IMR-90 (cell line): Measurements from ENCODE around the gene SPACA7. TPM values are rescaled to one million over a fixed set of nuclear protein-coding genes. Genes with fewer than 3 reads are reported as not detected.

Experiments
- ATAC-seq: fragments of 200-7000 bp; cut with Tn5 transposase; 2 replicates; pipeline ENCODE4 v1.9.1; 2020; ENCODE audit warnings: low read depth, mild to moderate bottlenecking, moderate library complexity
- BruUV-seq: library from RNA; stranded (reverse); fragments of 400-500 nt; replicated peaks from 2 replicates; lab custom pipeline; 2021; lab: Mats Ljungman, UMichigan
- CTCF ChIA-PET: fragments of 300-600 bp; formaldehyde crosslinking; extraction: SDS; loops from one replicate; lab custom pipeline; 2021; ENCODE audit warnings: antibody characterized with exemption; lab: Yijun Ruan, JAX
- POLR2A ChIA-PET: fragments of 300-600 bp; sonication (Branson Sonifier 250); formaldehyde crosslinking; loops from one replicate; lab custom pipeline; 2022; ENCODE audit warnings: antibody characterized with exemption; ENCODE audit not compliant: unreplicated experiment; lab: Charles Lee
- DNase-seq: peaks from one replicate; pipeline ENCODE4 v3.0.0; 2013
- H2AFZ ChIP-seq: replicated peaks from 2 replicates; pipeline ENCODE3; 2013; ENCODE audit warnings: low read length, mild to moderate bottlenecking; ENCODE audit not compliant: poor library complexity
- H2AK5ac ChIP-seq: 2 replicates; pipeline ENCODE4 v1.6.1; 2013; ENCODE audit warnings: low read depth, low read length, inconsistent platforms
- H2AK9ac ChIP-seq: replicated peaks from 2 replicates; pipeline ENCODE3; 2013; ENCODE audit warnings: mild to moderate bottlenecking, low read depth, low read length, moderate library complexity; ENCODE audit not compliant: poor library complexity
- H2BK120ac ChIP-seq: 2 replicates; pipeline ENCODE4 v1.6.1; 2013; ENCODE audit warnings: low read depth, low read length, inconsistent platforms
- H2BK15ac ChIP-seq: 3 replicates; pipeline ENCODE4 v1.6.1; 2013; ENCODE audit warnings: low read depth, low read length, inconsistent platforms
- H2BK20ac ChIP-seq: 2 replicates; pipeline ENCODE4 v1.6.1; 2013; ENCODE audit warnings: low read depth, mild to moderate bottlenecking, inconsistent platforms, low read length, moderate library complexity
- H2BK5ac ChIP-seq: 2 replicates; pipeline ENCODE4 v1.6.1; 2013; ENCODE audit warnings: mild to moderate bottlenecking, low read depth, low read length, inconsistent platforms; ENCODE audit not compliant: poor library complexity, severe bottlenecking
- H3K14ac ChIP-seq: replicated peaks from 2 replicates; pipeline ENCODE4 v1.6.1; 2013; ENCODE audit warnings: low read depth, low read length, inconsistent platforms
- H3K18ac ChIP-seq: 2 replicates; pipeline ENCODE4 v1.6.1; 2013; ENCODE audit warnings: low read depth, low read length, control low read depth
- H3K23ac ChIP-seq: 2 replicates; pipeline ENCODE4 v1.6.1; 2013; ENCODE audit warnings: low read depth, low read length, inconsistent platforms
- H3K27ac ChIP-seq: 2 replicates; pipeline ENCODE4 v1.5.1; 2013; ENCODE audit warnings: mild to moderate bottlenecking, control low read depth, low read length; ENCODE audit not compliant: insufficient read depth
- H3K27me3 ChIP-seq: 2 replicates; pipeline ENCODE4 v1.6.1; 2013; ENCODE audit warnings: low read length; ENCODE audit not compliant: control insufficient read depth, insufficient read depth
- H3K36me3 ChIP-seq: 2 replicates; pipeline ENCODE4 v1.6.1; 2013; ENCODE audit warnings: low read length, mixed read lengths; ENCODE audit not compliant: control insufficient read depth, insufficient read depth
- H3K4ac ChIP-seq: 2 replicates; pipeline ENCODE4 v1.6.1; 2013; ENCODE audit warnings: low read depth, low read length, inconsistent platforms
- H3K4me1 ChIP-seq: 2 replicates; pipeline ENCODE4 v1.6.1; 2013; ENCODE audit warnings: low read length, mixed read lengths; ENCODE audit not compliant: control insufficient read depth, insufficient read depth
- H3K4me2 ChIP-seq: 2 replicates; pipeline ENCODE4 v1.6.1; 2013; ENCODE audit warnings: low read depth, mild to moderate bottlenecking, control low read depth, low read length, moderate library complexity
- H3K4me3 ChIP-seq: 2 replicates; pipeline ENCODE4 v1.5.1; 2013; ENCODE audit warnings: low read depth, mild to moderate bottlenecking, control low read depth, low read length, moderate library complexity; ENCODE audit not compliant: insufficient read depth
- H3K56ac ChIP-seq: 2 replicates; pipeline ENCODE4 v1.6.1; 2013; ENCODE audit warnings: low read length, inconsistent platforms; ENCODE audit not compliant: insufficient read depth; ENCODE audit errors: extremely low read depth
- H3K79me1 ChIP-seq, 2 experiments: 2 replicates each; pipeline ENCODE4 v1.6.1; 2013; ENCODE audit warnings: low read length in 2 of 2, inconsistent platforms in 1 of 2, low read depth in 1 of 2
- H3K9ac ChIP-seq: 2 replicates; pipeline ENCODE4 v1.6.1; 2013; ENCODE audit warnings: low read depth, low read length, control low read depth
- H3K9me1 ChIP-seq: 2 replicates; pipeline ENCODE4 v1.6.1; 2013; ENCODE audit warnings: low read length, inconsistent platforms; ENCODE audit not compliant: insufficient read depth
- H3K9me3 ChIP-seq: 2 replicates; pipeline ENCODE4 v1.6.1; 2013; ENCODE audit warnings: low read length; ENCODE audit not compliant: control insufficient read depth, insufficient read depth
- H4K20me1 ChIP-seq: 2 replicates; pipeline ENCODE4 v1.6.1; 2013; ENCODE audit warnings: low read length, inconsistent platforms; ENCODE audit not compliant: insufficient read depth
- H4K5ac ChIP-seq: 2 replicates; pipeline ENCODE4 v1.6.1; 2013; ENCODE audit warnings: mild to moderate bottlenecking, low read depth, low read length, control low read depth
- H4K8ac ChIP-seq, 2 experiments: 2 replicates each; pipeline ENCODE4 v1.6.1; 2013; ENCODE audit warnings: low read depth in 2 of 2, low read length in 2 of 2, control low read depth in 1 of 2, inconsistent platforms in 1 of 2
- H4K91ac ChIP-seq: 2 replicates; pipeline ENCODE4 v1.6.1; 2013; ENCODE audit warnings: low read depth, low read length, inconsistent platforms; ENCODE audit not compliant: insufficient read depth
- BHLHE40 ChIP-seq: fragments of 150-350 bp; IDR thresholded peaks from 2 replicates; pipeline ENCODE4 v1.6.1; 2016; ENCODE audit warnings: mild to moderate bottlenecking, low read depth, low read length
- CEBPB ChIP-seq: IDR thresholded peaks from 2 replicates; pipeline ENCODE4 v1.6.1; 2012; ENCODE audit warnings: low read depth, low read length, improper control_type of control experiment
- CHD1 ChIP-seq: IDR thresholded peaks from 2 replicates; pipeline ENCODE4 v1.6.1; 2012; ENCODE audit warnings: low read depth, low read length, improper control_type of control experiment
- FOS ChIP-seq: fragments of 150-350 bp; IDR thresholded peaks from 2 replicates; pipeline ENCODE4 v1.6.1; 2016; ENCODE audit warnings: low read depth, low read length
- MAZ ChIP-seq: IDR thresholded peaks from 2 replicates; pipeline ENCODE4 v1.6.1; 2012; ENCODE audit warnings: low read depth, mild to moderate bottlenecking, low read length, improper control_type of control experiment, moderate library complexity, borderline replicate concordance
- MXI1 ChIP-seq: IDR thresholded peaks from 2 replicates; pipeline ENCODE4 v1.6.1; 2012; ENCODE audit warnings: low read depth, mild to moderate bottlenecking, low read length, moderate library complexity, borderline replicate concordance
- NFE2L2 ChIP-seq: fragments of 150-350 bp; IDR thresholded peaks from 2 replicates; pipeline ENCODE4 v1.6.1; 2016; ENCODE audit warnings: low read depth, mild to moderate bottlenecking, low read length
- POLR2A ChIP-seq: IDR thresholded peaks from 2 replicates; pipeline ENCODE4 v1.6.1; 2012; ENCODE audit warnings: mild to moderate bottlenecking, low read depth, low read length
- RAD21 ChIP-seq: IDR thresholded peaks from 2 replicates; pipeline ENCODE4 v1.6.1; 2012; ENCODE audit warnings: low read length, improper control_type of control experiment
- RCOR1 ChIP-seq: IDR thresholded peaks from 2 replicates; pipeline ENCODE4 v1.6.1; 2012; ENCODE audit warnings: mild to moderate bottlenecking, low read length, improper control_type of control experiment; ENCODE audit not compliant: insufficient replicate concordance
- RFX5 ChIP-seq: IDR thresholded peaks from 2 replicates; pipeline ENCODE4 v1.8.0; 2012; ENCODE audit warnings: low read depth, mild to moderate bottlenecking, low read length, moderate library complexity
- SMC3 ChIP-seq: fragments of 150-350 bp; IDR thresholded peaks from 2 replicates; pipeline ENCODE4 v1.6.1; 2016; ENCODE audit warnings: low read depth, mild to moderate bottlenecking, antibody characterized with exemption, low read length, moderate library complexity
- USF2 ChIP-seq: fragments of 150-350 bp; IDR thresholded peaks from 2 replicates; pipeline ENCODE4 v1.6.1; 2017; ENCODE audit warnings: mild to moderate bottlenecking, antibody characterized with exemption, low read length, low read depth
- WGBS, 2 experiments: methylation state at CpG; one replicate each; pipeline versions ENCODE4 v1.1.5 to v1.1.7; 2013; ENCODE audit warnings: missing lambda C conversion rate in 2 of 2; ENCODE audit not compliant: insufficient read length in 1 of 2; ENCODE audit errors: extremely low coverage in 2 of 2; 5-methylcytosine and 5-hydroxymethylcytosine counted together
- dilution Hi-C: fragments of 300-500 bp; cut with HindIII; formaldehyde crosslinking; loops from one replicate; pipeline ENCODE4 v1.14.3; 2018; ENCODE audit warnings: low sequenced_read_pairs; ENCODE audit not compliant: unreplicated experiment
- in situ Hi-C: fragments of 300-500 bp; cut with MboI; formaldehyde crosslinking; loops from 3 replicates; pipeline ENCODE4 v1.14.3; 2019; ENCODE audit warnings: low sequenced_read_pairs, inconsistent platforms, mixed read lengths
- intact Hi-C: fragments of 100-400 bp; cut with micrococcal nuclease; formaldehyde crosslinking; loops from 2 replicates; pipeline ENCODE4 v1.10.0; 2022
- polyA plus RNA-seq, 3 experiments: library from polyadenylated mRNA; depleted of rRNA; stranded (reverse); fragments of >200 nt; gene quantifications; 2 replicates each; pipeline ENCODE4 v1.2.3, GENCODE V29; 2012; ENCODE audit warnings: low replicate concordance in 1 of 3
- total RNA-seq: library from RNA; depleted of rRNA; stranded (reverse); fragments of >200 nt; gene quantifications from 2 replicates; pipeline ENCODE4 v1.2.3, GENCODE V29; 2012
- TF ChIP-seq, protein P1 (sequence below): fragments of 150-350 bp; IDR thresholded peaks from 2 replicates; pipeline ENCODE4 v1.6.1; 2016; ENCODE audit warnings: low read depth, mild to moderate bottlenecking, low read length, moderate library complexity, borderline replicate concordance

SPACA7 gene
- total and polyA plus RNA-seq, 2 of the 4 experiments (the other 2 are of a cell fraction) = not detected

- Histone ChIP-seq H2AK5ac (no peak overlapping the region), H3K27me3 (no peaks in the 10 kb centered on the region), H3K18ac (no peak overlapping the region), H3K79me1 (no peaks in the 10 kb centered on the region), H3K9ac (no peak overlapping the region), H2AK9ac (no peak overlapping the region), H2BK15ac (no peak overlapping the region), H3K4me1 (0 out of 2 replicates have a peak, but pooled peaks cover 2% of the 10 kb centered on the region), H4K5ac (no peak overlapping the region), H2BK5ac (no peak overlapping the region), H3K23ac (no peak overlapping the region), H3K36me3 (peaks cover 1% of the 10 kb centered on the region; the same call in 1 of the 2 replicates), H3K56ac (no peak overlapping the region), H4K20me1 (no peaks in the 10 kb centered on the region), H3K4me2 (no peak overlapping the region), H2AFZ (no peak overlapping the region), H2BK20ac (no peak overlapping the region), H2BK120ac (no peak overlapping the region), H3K9me3 (no peaks in the 10 kb centered on the region), H3K4ac (no peak overlapping the region), H3K4me3 (no peak overlapping the region), H3K14ac (no peak overlapping the region), H4K91ac (no peak overlapping the region), H4K8ac (no peak overlapping the region), H3K27ac (no peak overlapping the region), H3K9me1 (no peaks in the 10 kb centered on the region; the same call in 1 of the 2 replicates)
- WGBS, 2 experiments = no CpG with 5 or more reads among the region's 7 CpGs
- intact Hi-C loops (no loop called here), in situ Hi-C loops (no loop called here), dilution Hi-C loops (no loop called here)
- CTCF ChIA-PET = no interaction called here
- ATAC-seq (no peak), DNase-seq (no peak)
- POLR2A ChIA-PET = no interaction called here
- BruUV-seq = no TSS peak
- TF ChIP-seq CHD1 (no peak), RCOR1 (no peak), SMC3 (no peak), FOS (no peak), CEBPB (no peak), MAZ (no peak), RAD21 (no peak), RFX5 (no peak), USF2 (no peak), BHLHE40 (no peak), NFE2L2 (no peak), MXI1 (no peak), POLR2A (no peak)
- TF ChIP-seq, protein P1, sequence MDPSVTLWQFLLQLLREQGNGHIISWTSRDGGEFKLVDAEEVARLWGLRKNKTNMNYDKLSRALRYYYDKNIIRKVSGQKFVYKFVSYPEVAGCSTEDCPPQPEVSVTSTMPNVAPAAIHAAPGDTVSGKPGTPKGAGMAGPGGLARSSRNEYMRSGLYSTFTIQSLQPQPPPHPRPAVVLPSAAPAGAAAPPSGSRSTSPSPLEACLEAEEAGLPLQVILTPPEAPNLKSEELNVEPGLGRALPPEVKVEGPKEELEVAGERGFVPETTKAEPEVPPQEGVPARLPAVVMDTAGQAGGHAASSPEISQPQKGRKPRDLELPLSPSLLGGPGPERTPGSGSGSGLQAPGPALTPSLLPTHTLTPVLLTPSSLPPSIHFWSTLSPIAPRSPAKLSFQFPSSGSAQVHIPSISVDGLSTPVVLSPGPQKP = no peak
Measured at GRCh38 chr13:112483299-112483698, 107.1 kb downstream of the SPACA7 start.
